Measurements from ENCODE around the gene P2RY12. TPM values are rescaled to one million over a fixed set of nuclear protein-coding genes. Genes with fewer than 3 reads are reported as not detected.

P2RY12 gene
- total RNA-seq, 1 donor from 2014 or later: 1.0 TPM

Other genes with a start within 250 kb of the P2RY12 start
- 0.15 TPM for gene GPR171, start 181.5 kb downstream of the P2RY12 start, total RNA-seq
- gene P2RY14, start 106.2 kb downstream of the P2RY12 start, total RNA-seq: 4.4 TPM
- gene GPR87, start 67.9 kb downstream of the P2RY12 start, total RNA-seq: not detected
- 1.2 TPM for gene P2RY13, start 55.2 kb downstream of the P2RY12 start, total RNA-seq
- 1.9 TPM for gene IGSF10, start 76.3 kb upstream of the P2RY12 start, total RNA-seq